Stimulated activated CD4-positive, alpha-beta T cell treated with anti-CD3 and anti-CD28 coated beads, Interleukin-2, amount 100 ng/mL, for 24 hours (primary cell): ENCODE measurements around the gene KRTAP3-1.
"Not testable (repeated sequence)": the region's sequence is repeated elsewhere in the genome, so short reads cannot be mapped to it uniquely, and the experiment has no call there.

Source experiments
- DNase-seq, 2 donors: peaks; one replicate each; pipeline ENCODE4 v3.0.0-alpha.2; 2020

KRTAP3-1 gene

DNA sequence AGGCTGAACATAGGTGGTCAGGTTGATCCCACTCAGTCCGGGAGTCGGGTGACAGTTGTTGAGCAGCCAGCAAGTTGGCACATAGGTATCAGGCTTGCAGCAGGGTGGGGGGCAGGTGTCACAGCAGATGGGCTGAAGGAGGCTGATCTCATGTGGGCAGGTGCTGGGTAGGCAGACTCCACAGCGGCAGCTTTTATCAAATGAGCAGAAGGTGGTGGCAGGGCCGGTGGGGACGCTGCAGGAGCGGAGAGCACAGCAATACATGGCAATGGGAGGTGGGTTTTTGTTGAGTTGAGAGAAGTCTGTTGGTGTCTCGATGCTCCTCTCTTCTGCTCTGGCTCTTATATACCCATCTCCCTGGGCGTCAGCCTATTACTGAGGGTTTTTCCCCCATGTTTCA lies at the start of gene KRTAP3-1:
KRTAP3-1 (minus strand) TSS at position 318 of the 400 bp plus-strand sequence; CDS start at position 264, 54 bp downstream.
- no peak for DNase-seq

DNA sequence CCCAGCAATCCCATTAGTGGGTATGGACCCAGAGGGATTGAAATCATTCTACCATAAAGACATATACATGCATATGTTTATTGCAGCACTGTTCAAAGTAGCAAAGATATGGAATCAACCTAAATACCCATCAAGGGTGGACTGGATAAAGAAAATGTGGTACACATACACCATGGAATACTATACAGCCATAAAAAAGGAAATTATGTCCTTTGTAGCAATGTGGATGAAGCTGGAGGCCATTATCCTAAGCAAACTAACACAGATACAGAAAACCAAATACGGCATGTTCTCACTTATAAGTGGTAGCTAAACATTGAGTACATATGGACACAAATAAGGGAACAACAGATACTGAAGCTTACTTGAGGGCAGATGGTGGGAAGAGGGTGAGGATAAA lies 48.6 kb upstream of the KRTAP3-1 start:
- DNase-seq: no peak

DNA sequence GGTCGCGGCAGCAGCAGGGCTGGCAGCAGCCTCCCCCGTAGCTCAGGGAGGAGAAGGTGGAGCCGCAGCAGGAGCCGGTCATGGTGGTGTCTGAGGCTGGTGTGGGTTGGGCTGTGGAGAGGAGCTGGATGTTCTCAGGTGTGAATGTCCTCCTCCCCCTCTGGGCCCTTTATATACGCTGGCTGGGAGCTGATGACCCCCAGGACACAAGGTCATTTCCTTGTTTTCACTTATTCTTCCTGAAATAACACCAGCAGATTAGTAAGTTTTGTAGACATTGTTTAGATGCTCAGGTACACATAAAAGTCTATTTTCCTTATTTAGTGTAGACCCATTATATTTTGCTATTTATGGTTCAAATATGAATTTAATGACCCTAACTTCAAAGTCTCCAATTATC lies 46.2 kb upstream of the KRTAP3-1 start, which contains the start of gene KRTAP2-2:
KRTAP2-2 (minus strand) TSS at position 101 of the 400 bp plus-strand sequence; CDS start at position 82, 19 bp downstream.
- DNase-seq: not testable (repeated sequence)

- DNase-seq: not testable (repeated sequence)
Observed at GRCh38 chr17:41054556-41054955, 45.6 kb upstream of the KRTAP3-1 start.

- DNase-seq: no peak
Observed at GRCh38 chr17:41054025-41054424, 45.1 kb upstream of the KRTAP3-1 start.

GRCh38 chr17:41052566-41052965 lies 43.6 kb upstream of the KRTAP3-1 start:
- DNase-seq: no peak

DNA sequence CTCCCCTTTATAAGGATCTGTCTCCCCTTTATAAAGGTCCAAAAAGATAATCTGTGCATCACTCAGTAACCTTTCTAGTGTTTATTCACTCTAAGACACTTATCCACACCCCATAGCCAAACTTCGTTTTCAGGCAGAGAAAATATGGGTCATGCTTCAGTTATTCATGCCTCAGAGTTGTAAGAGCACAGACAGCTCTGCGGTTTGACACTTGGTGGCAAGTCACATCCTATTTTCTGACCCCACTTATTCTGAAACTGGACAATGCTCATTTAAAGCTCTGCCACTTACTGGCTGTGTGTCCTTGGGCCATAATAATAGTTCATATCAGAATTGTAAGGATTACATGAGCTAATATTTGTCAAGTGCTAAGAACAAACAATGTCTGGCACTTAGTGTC lies 40.2 kb upstream of the KRTAP3-1 start:
- no peak for DNase-seq

DNA sequence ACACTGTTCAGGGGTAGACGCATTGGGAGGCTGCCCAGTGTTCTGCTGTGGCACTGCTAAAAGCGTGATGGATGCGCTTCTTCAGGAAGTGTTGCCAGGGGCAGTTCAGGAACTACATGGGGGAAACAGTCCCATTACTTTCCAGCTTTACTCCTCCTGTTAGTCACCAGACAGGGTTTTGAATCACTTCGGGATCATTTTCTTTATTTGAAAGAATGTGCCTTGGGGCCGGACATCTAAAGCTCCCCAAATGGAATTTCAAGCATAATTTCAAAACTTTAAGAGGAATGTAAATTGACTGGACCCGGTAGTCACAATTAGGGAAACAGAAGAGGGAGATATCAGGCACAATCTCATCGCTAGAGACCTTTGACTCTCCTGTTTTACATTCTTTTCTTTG lies 39.5 kb upstream of the KRTAP3-1 start:
- no peak for DNase-seq

DNA sequence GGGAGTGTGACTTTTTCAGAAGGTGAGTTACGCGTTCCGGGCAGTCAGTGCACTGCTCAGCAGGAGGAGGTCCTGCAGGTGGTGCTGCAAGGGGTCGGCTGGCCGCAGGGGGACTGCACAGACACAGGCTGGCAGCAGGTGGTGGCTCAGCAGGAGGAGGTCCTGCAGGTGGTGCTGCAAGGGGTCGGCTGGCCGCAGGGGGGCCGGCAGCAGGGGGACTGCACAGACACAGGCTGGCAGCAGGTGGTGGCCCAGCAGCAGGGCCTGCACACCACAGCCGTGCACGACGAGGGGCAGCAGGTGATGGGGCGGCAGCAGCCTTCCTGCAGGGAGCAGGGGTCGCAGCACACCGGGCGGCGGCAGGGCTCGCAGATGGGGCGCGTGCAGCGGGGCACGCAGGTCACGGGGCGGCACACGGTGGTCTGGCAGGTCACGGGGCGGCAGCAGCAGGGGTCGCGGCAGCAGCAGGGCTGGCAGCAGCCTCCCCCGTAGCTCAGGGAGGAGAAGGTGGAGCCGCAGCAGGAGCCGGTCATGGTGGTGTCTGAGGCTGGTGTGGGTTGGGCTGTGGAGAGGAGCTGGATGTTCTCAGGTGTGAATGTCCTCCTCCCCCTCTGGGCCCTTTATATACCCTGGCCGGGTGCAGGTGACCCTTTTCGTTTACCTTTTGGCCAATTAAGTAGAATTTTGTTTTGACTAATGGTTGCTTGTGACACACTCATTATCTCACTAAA lies 38.0 kb upstream of the KRTAP3-1 start, which contains the start of gene KRTAP2-1:
KRTAP2-1 (minus strand) TSS at position 582 of the 731 bp plus-strand sequence; CDS start at position 533, 49 bp downstream.
- not testable (repeated sequence) for DNase-seq

- no peak for DNase-seq
Observed at GRCh38 chr17:41042953-41043352, 34.0 kb upstream of the KRTAP3-1 start.

DNA sequence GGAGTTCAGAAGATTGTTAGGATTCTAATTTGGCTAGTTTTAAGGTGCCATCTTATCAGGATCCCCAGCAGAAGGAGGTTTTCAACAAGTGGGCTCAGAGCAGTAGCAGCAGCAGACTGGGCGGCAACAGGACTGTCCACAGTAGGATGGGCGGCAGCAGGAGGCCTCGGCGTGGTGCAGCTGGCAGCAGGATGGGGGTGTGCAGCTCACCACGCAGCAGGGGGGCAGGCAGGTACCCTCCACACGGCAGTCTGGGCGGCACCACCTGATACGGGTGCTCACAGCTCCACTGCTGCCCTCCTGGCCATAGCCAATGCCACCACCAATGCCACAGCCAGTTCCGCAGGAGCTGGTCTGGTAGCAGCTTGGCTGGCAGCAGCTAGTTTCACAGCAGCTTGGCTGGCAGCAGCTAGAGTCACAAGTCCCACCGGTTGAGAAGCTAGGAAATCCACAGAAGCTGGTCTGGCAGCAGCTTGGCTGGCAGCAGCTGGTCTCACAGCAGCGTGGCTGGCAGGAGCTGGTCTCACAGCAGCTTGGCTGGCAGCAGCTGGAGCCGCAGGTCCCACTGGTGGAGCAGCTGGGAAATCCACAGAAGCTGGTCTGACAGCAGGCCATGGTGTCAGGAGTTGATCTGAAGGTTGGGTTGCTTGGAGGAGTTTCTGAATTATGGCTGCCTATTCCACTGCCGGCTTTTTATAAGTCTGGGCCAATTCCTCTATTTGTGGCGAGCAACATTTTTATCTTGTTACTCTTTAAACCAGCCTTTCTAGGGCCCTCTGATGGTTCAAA lies 32.0 kb upstream of the KRTAP3-1 start, which contains the start of gene KRTAP1-1:
KRTAP1-1 (minus strand) TSS at position 668 of the 789 bp plus-strand sequence; CDS start at position 615, 53 bp downstream.
- DNase-seq: not testable (repeated sequence)

DNA sequence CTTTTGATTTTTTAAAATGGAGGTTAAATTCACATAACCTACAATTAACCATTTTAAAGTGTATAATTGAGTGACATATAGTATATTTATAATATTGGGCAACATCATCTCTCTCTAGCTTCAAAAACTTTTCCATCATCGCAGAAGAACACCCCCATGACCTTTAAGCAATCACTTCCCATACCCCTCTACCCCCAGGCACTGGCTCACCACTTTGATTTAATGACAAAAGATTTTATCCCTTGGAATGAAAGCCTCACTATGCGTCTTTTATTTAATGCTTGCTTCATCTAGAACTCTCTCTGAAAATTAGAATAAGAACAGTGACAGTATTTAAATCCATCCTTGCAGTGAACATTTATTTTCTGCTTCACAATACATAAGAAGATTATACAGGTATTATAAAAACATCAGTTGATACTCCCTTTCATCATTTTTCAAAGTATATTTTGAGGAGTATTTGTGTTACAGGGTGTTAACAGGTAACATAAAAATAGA lies 29.0 kb upstream of the KRTAP3-1 start:
- DNase-seq: no peak

GRCh38 chr17:41034346-41034935 lies 25.5 kb upstream of the KRTAP3-1 start, which contains the start of gene KRTAP1-3:
TSS of gene KRTAP1-3 (minus strand) at chr17:41034874. CDS start at chr17:41034821, 53 bp downstream.
- not testable (repeated sequence) for DNase-seq

DNA sequence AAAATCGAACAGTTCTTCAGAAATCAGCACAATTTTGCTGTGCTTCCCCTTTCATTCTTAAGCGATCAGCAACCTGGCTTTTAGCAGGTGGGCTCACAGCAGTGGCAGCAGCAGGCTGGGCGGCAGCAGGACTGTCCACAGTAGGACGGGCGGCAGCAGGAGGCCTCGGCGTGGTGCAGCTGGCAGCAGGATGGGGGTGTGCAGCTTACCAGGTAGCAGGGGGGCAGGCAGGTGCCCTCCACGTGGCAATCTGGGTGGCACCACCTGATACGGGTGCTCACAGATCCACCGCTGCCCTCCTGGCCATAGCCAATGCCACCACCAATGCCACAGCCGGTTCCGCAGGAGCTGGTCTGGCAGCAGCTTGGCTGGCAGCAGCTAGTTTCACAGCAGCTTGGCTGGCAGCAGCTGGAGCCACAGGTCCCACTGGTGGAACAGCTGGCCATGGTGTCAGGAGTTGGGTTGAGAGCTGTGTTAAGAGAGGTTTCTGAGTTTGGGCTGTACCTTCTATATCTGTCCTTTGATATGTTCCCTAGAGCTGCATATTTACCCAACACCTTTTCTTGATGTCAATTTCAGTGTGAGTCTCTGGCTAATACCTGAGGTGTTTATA lies 20.8 kb upstream of the KRTAP3-1 start, which contains the start of gene KRTAP1-4:
KRTAP1-4 (minus strand) TSS at position 563 of the 613 bp plus-strand sequence; CDS start at position 446, 117 bp downstream.
- DNase-seq: no peak

- no peak for DNase-seq
Observed at GRCh38 chr17:41026715-41027471, 18.0 kb upstream of the KRTAP3-1 start, which contains the start of gene KRTAP1-5. TSS of gene KRTAP1-5 (minus strand) at chr17:41027208. CDS start at chr17:41027155, 53 bp downstream.

DNA sequence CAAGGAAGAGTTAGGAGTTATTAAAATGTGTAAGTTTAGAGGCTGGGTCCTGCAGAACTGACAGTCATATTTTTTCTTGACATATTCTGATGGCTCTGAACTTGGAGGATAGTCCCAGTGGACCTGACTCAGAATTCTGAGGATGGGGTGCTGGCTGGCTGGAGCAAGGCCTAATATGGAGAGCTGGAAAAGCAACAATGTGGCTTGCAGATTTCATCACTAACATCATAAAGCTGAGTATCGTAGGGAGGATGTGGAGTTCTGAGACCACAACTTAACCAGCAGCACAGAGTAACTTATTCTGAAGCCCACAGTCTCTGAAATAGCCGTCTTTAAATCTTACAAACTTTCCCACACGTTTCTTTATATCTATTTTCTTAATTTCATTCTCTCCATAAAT lies 15.8 kb upstream of the KRTAP3-1 start:
- DNase-seq: no peak

GRCh38 chr17:41020336-41020735 lies 11.4 kb upstream of the KRTAP3-1 start:
- DNase-seq: no peak

- DNase-seq: no peak
Observed at GRCh38 chr17:41019415-41019814, 10.5 kb upstream of the KRTAP3-1 start.

- DNase-seq: no peak
Observed at GRCh38 chr17:41018541-41018940, 9.6 kb upstream of the KRTAP3-1 start.

- no peak for DNase-seq
Observed at GRCh38 chr17:41016578-41017215, 7.8 kb upstream of the KRTAP3-1 start.

DNA sequence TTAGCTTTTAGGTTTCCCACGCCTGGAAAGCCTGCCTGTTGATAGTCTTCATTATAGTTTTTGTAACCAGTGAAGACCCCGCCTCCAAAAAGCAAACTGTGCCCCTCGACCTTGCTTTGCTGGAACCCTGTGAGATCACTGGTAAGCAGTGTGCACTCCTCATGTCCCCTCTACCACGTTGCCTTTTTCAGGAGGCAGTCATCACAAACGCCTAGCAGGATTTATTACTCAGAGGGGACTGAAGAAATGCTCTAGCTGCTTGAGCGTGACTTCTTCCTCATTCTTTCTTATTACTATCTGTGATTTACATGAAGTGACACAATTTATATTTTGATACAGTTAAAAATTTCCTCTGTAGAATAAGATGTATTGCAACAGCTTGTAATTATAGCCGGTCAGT lies 6.5 kb upstream of the KRTAP3-1 start:
- DNase-seq: no peak
